Astrocyte (in vitro differentiated cells and primary cell): ENCODE measurements around the gene MAEA. TPM values are rescaled to one million over a fixed set of nuclear protein-coding genes. Genes with fewer than 3 reads are reported as not detected.

ENCODE experiments used
- DNase-seq: peaks from one replicate; pipeline ENCODE4 v3.0.0-alpha.2; 2010; ENCODE audit warnings: low read depth
- FAIRE-seq: peaks from 2 replicates; lab custom pipeline; 2011; peaks lifted over from hg19 to GRCh38; lab: Jason Lieb, UNC
- H2AFZ ChIP-seq: 2 replicates; pipeline ENCODE4 v1.6.0; 2012; ENCODE audit warnings: low read depth, low read length, inconsistent platforms
- H3K27ac ChIP-seq: 2 replicates; pipeline ENCODE4 v1.5.1; 2011; ENCODE audit warnings: low read depth, low read length, inconsistent platforms
- H3K27me3 ChIP-seq: 2 replicates; pipeline ENCODE4 v1.6.0; 2011; ENCODE audit warnings: low read length, inconsistent platforms; ENCODE audit not compliant: insufficient read depth
- H3K36me3 ChIP-seq: 2 replicates; pipeline ENCODE4 v1.5.1; 2011; ENCODE audit warnings: low read length, inconsistent platforms; ENCODE audit not compliant: insufficient read depth
- H3K4me1 ChIP-seq: 2 replicates; pipeline ENCODE4 v1.5.1; 2011; ENCODE audit warnings: low read length, inconsistent platforms; ENCODE audit not compliant: insufficient read depth
- H3K4me2 ChIP-seq: 2 replicates; pipeline ENCODE4 v1.6.0; 2012; ENCODE audit warnings: low read length, inconsistent platforms
- H3K4me3 ChIP-seq: 2 replicates; pipeline ENCODE4 v1.5.1; 2011; ENCODE audit warnings: low read depth, mild to moderate bottlenecking, low read length, inconsistent platforms; ENCODE audit not compliant: insufficient read depth
- H3K79me2 ChIP-seq: 2 replicates; pipeline ENCODE4 v1.6.0; 2012; ENCODE audit warnings: mild to moderate bottlenecking, low read length, inconsistent platforms; ENCODE audit not compliant: insufficient read depth
- H3K9ac ChIP-seq: 2 replicates; pipeline ENCODE4 v1.6.0; 2012; ENCODE audit warnings: mild to moderate bottlenecking, low read length, inconsistent platforms
- H3K9me3 ChIP-seq: 2 replicates; pipeline ENCODE4 v1.5.1; 2012; ENCODE audit warnings: low read depth, mild to moderate bottlenecking, low read length, inconsistent platforms; ENCODE audit not compliant: insufficient read depth
- H4K20me1 ChIP-seq: 2 replicates; pipeline ENCODE4 v1.6.0; 2012; ENCODE audit warnings: low read length, inconsistent platforms; ENCODE audit not compliant: insufficient read depth
- H3K27ac Mint-ChIP-seq: one replicate; pipeline ENCODE4 v1.8.0; 2021; ENCODE audit warnings: mild to moderate bottlenecking, mixed read lengths; ENCODE audit not compliant: unreplicated experiment
- H3K27me3 Mint-ChIP-seq: one replicate; pipeline ENCODE4 v1.8.0; 2021; ENCODE audit warnings: low read depth, mixed read lengths; ENCODE audit not compliant: unreplicated experiment
- H3K36me3 Mint-ChIP-seq: one replicate; pipeline ENCODE4 v1.8.0; 2021; ENCODE audit warnings: low read depth, mixed read lengths; ENCODE audit not compliant: unreplicated experiment
- H3K4me1 Mint-ChIP-seq: one replicate; pipeline ENCODE4 v1.8.0; 2021; ENCODE audit warnings: low read depth, mixed read lengths; ENCODE audit not compliant: unreplicated experiment
- H3K4me3 Mint-ChIP-seq: one replicate; pipeline ENCODE4 v1.8.0; 2021; ENCODE audit warnings: mild to moderate bottlenecking, moderate library complexity, mixed read lengths; ENCODE audit not compliant: unreplicated experiment
- H3K9me3 Mint-ChIP-seq: one replicate; pipeline ENCODE4 v1.8.0; 2021; ENCODE audit warnings: mild to moderate bottlenecking, mixed read lengths; ENCODE audit not compliant: unreplicated experiment
- EZH2 ChIP-seq: IDR thresholded peaks from 2 replicates; pipeline ENCODE4 v1.6.1; 2012; ENCODE audit warnings: mild to moderate bottlenecking, low read length, inconsistent platforms; ENCODE audit not compliant: insufficient read depth
- total RNA-seq: library from RNA; stranded (reverse); gene quantifications from 2 replicates; pipeline ENCODE4 v1.2.1, GENCODE V29; 2021
- TF ChIP-seq, protein P1 (sequence below): IDR thresholded peaks from 2 replicates; pipeline ENCODE4 v1.5.1; 2011; ENCODE audit warnings: low read depth, mild to moderate bottlenecking, inconsistent platforms, low read length, moderate library complexity; ENCODE audit not compliant: insufficient read depth

The MAEA gene
- total RNA-seq, 1 donor from 2014 or later = 79.3 TPM

DNA sequence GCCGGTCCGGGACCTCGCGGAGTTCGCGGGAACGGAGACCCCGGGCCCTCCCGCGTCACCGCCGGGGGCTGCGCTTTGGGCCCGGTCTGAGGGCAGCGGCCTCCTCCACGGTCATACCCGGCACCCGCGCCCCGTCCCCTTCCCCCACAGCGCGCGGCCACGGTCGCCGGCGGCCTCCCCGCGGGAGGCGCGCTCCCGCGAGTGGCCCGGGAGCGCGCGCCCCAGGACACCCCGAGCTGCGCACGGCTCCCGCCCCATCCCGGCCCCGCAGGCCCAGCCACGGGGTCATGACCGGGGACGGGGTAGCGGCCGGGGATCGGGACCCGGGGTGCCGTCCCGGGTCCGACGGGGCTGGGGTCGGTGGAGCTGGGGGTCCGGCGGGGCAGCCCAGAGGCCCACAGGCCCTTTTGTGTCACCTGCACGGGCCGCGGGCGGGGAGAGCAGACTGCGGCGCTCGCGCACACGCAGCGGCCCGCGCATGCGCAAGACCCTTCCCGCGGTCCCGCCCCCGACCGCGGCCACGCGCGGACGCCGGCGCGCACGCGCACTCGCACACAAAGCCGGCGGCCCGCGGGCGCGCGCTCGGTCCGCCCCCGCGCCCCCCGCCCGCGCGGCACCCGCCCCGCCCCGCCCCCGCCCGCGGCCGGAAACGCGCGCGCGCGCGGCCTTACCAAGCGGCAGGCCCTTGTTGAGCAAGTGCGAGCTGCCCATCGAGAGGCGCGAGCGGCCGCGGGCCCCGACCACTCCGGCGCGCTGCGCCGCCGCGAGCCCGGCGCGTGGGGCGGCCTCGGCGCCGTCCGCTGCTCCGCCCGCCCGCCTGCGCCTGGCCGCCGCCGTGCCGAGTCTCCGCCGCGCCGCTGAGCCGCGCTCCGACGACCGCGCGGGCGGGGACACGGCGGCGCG lies 41.2 kb upstream of the MAEA start, which contains the start of gene CTBP1:
CTBP1 (minus strand) TSS at position 886 of the 903 bp plus-strand sequence. CDS start 7,799 bp downstream, outside the sequence.
- H3K27ac Mint-ChIP-seq = peak within 1 kb of the TSS; percentile 18

DNA sequence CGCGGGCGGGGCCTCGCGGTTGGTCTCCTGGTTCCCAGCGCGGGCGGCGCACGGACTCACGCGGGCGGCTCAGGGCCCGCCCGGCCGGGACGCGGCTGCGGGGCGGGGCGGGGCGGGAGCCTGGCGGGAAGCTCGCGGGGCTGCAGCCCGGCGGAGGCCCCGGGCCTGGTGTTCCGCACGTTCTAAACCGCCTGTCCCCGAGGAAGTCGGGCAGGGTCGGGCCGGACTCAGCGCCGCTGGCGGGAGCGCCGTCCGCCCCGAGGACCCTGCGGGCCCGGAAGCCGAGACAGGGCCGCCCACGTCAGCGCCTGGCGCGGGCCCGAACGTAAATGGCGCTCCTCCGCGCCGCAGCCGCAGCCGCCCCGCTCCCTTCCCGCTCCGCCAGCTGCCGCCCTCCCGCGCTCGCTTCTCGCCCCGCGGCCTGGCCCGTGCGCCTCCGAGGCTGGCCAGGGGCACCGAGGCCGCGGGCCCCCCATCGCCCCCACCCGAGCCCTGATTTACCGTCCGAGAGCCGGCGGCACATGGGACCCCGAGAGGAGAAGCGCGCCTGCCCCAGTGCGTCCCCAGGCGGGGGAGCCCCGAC lies 40.5 kb upstream of the MAEA start:
- Histone ChIP-seq H3K9ac (peak overlapping the region; percentile 84), H3K27me3 (no peaks in the 10 kb centered on the region), H3K79me2 (peaks cover 57% of the 10 kb centered on the region), H3K4me1 (peaks cover 23% of the 10 kb centered on the region), H3K36me3 (no peaks in the 10 kb centered on the region), H4K20me1 (peaks cover 33% of the 10 kb centered on the region), H3K4me3 (peak overlapping the region; percentile 58), H2AFZ (peak overlapping the region; percentile 67), H3K4me2 (peak overlapping the region; percentile 85), H3K9me3 (peaks cover 25% of the 10 kb centered on the region), H3K27ac (peak overlapping the region; percentile 82)
- H3K27me3 Mint-ChIP-seq = no peaks in the 10 kb centered on the region
- no peak for FAIRE-seq
- DNase-seq = peak; percentile 76
- H3K36me3 Mint-ChIP-seq = peaks cover 24% of the 10 kb centered on the region
- peaks cover 19% of the 10 kb centered on the region for H3K4me1 Mint-ChIP-seq
- H3K27ac Mint-ChIP-seq = no peak overlapping the region
- peak overlapping the region; percentile 80 for H3K4me3 Mint-ChIP-seq
- no peak for TF ChIP-seq EZH2
- TF ChIP-seq, protein P1, sequence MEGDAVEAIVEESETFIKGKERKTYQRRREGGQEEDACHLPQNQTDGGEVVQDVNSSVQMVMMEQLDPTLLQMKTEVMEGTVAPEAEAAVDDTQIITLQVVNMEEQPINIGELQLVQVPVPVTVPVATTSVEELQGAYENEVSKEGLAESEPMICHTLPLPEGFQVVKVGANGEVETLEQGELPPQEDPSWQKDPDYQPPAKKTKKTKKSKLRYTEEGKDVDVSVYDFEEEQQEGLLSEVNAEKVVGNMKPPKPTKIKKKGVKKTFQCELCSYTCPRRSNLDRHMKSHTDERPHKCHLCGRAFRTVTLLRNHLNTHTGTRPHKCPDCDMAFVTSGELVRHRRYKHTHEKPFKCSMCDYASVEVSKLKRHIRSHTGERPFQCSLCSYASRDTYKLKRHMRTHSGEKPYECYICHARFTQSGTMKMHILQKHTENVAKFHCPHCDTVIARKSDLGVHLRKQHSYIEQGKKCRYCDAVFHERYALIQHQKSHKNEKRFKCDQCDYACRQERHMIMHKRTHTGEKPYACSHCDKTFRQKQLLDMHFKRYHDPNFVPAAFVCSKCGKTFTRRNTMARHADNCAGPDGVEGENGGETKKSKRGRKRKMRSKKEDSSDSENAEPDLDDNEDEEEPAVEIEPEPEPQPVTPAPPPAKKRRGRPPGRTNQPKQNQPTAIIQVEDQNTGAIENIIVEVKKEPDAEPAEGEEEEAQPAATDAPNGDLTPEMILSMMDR = no peak
- peaks cover 31% of the 10 kb centered on the region for H3K9me3 Mint-ChIP-seq

More for the DNA sequence above, 41.2 kb upstream of the MAEA start, which contains the start of gene CTBP1:
- Histone ChIP-seq H3K27me3 (no peaks in the 10 kb centered on the region), H3K9ac (peak within 1 kb of the TSS; percentile 93), H3K9me3 (peaks cover 19% of the 10 kb centered on the region), H3K4me3 (peak within 1 kb of the TSS; percentile 88), H3K27ac (peak within 1 kb of the TSS; percentile 90), H3K79me2 (peaks cover 65% of the 10 kb centered on the region), H2AFZ (peak within 1 kb of the TSS; percentile 67), H3K4me2 (peak within 1 kb of the TSS; percentile 99), H4K20me1 (peaks cover 40% of the 10 kb centered on the region), H3K4me1 (peaks cover 23% of the 10 kb centered on the region), H3K36me3 (no peaks in the 10 kb centered on the region)
- Mint-ChIP-seq H3K4me3 (peak within 1 kb of the TSS; percentile 80), H3K9me3 (peaks cover 25% of the 10 kb centered on the region), H3K27me3 (no peaks in the 10 kb centered on the region), H3K4me1 (peaks cover 19% of the 10 kb centered on the region), H3K36me3 (peaks cover 24% of the 10 kb centered on the region)
- FAIRE-seq = no peak
- TF ChIP-seq, protein P1 = no peak
- TF ChIP-seq EZH2 = no peak
- DNase-seq = peak; percentile 61
